Calu3 (cell line): ENCODE results near the gene DLX3. TPM values are rescaled to one million over a fixed set of nuclear protein-coding genes. Genes with fewer than 3 reads are reported as not detected.

Experiments used
- BruUV-seq: library from RNA; stranded (reverse); fragments of 400-500 nt; replicated peaks from 2 replicates; lab custom pipeline; 2021; lab: Mats Ljungman, UMichigan
- CTCF ChIA-PET: fragments of 300-600 bp; sonication (Branson Sonifier 250); formaldehyde crosslinking; loops from one replicate; lab custom pipeline; 2022; ENCODE audit warnings: antibody characterized with exemption; lab: Charles Lee
- DNase-seq: peaks from one replicate; pipeline ENCODE4 v3.0.0; 2022
- H3K27ac Mint-ChIP-seq: one replicate; pipeline ENCODE4 v1.8.0; 2022; ENCODE audit warnings: mixed read lengths; ENCODE audit not compliant: unreplicated experiment
- H3K27me3 Mint-ChIP-seq: one replicate; pipeline ENCODE4 v1.8.0; 2022; ENCODE audit warnings: mixed read lengths; ENCODE audit not compliant: unreplicated experiment
- H3K36me3 Mint-ChIP-seq: one replicate; pipeline ENCODE4 v1.8.0; 2022; ENCODE audit warnings: mild to moderate bottlenecking, moderate library complexity, mixed read lengths; ENCODE audit not compliant: insufficient read depth, unreplicated experiment
- H3K4me1 Mint-ChIP-seq: one replicate; pipeline ENCODE4 v1.8.0; 2022; ENCODE audit warnings: mild to moderate bottlenecking, low read depth, mixed read lengths; ENCODE audit not compliant: unreplicated experiment
- H3K4me3 Mint-ChIP-seq: one replicate; pipeline ENCODE4 v1.8.0; 2022; ENCODE audit warnings: mild to moderate bottlenecking, low read depth, moderate library complexity, mixed read lengths; ENCODE audit not compliant: unreplicated experiment
- H3K9me3 Mint-ChIP-seq: one replicate; pipeline ENCODE4 v1.8.0; 2022; ENCODE audit warnings: low read depth, mixed read lengths; ENCODE audit not compliant: unreplicated experiment
- intact Hi-C: fragments of 100-400 bp; cut with micrococcal nuclease; formaldehyde crosslinking; loops from one replicate; pipeline ENCODE4 v1.10.0; 2022; ENCODE audit not compliant: unreplicated experiment
- total RNA-seq: library from RNA; stranded (reverse); gene quantifications from 2 replicates; pipeline ENCODE4 v1.2.3, GENCODE V29; 2022
- TF ChIP-seq, protein P1 (sequence below): fragments of 200-600 bp; IDR thresholded peaks from one replicate; pipeline ENCODE4 v1.8.0; 2022; ENCODE audit warnings: antibody characterized with exemption; ENCODE audit not compliant: unreplicated experiment

DLX3 gene
- total RNA-seq, 1 experiment from 2014 or later, result not detected

DNA sequence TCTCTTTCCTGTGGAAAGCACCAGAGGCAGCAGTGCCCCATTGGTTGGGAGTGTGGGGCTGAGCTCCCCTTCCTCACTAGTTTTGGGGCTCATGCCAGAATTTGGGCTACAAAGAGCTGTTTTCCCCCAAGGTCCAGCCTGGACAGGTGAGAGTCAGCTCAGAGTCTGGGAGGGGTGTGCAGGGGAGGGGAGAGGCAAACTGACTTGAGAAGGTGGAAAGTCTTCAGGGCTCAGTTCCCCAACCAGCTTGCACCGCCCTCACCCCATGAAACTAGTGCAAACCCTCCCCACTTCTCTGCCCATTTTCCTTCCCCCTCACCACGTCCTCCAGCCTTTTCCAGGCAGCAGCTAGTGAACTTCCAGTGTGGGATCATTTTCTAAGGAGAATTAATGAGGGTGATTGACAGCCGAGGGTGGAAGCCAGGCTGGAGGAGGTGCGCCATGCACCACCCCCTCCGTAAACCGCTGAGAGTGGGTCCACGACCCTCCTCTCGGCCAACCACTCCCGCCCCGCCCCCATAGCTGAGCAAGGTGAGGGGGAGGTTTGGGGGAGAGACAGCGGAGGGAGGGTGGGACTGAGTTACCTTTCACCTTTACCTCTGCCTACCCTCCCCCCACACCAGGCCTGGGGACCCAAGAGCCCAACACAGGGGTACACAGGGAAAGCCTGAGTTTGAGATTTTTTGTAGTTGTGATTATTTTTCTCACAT is 32.3 kb downstream of the DLX3 start:
- BruUV-seq, result no TSS peak
- Mint-ChIP-seq H3K9me3 (no peaks in the 10 kb centered on the region), H3K27me3 (peaks cover 75% of the 10 kb centered on the region), H3K27ac (no peak overlapping the region), H3K4me1 (peaks cover 11% of the 10 kb centered on the region), H3K4me3 (no peak overlapping the region), H3K36me3 (no peaks in the 10 kb centered on the region)
- CTCF ChIA-PET, result interaction anchor here (0.6 to 2.9 kb wide), 3 partner anchors 10 to 749 kb away, joined by 3 to 11 read pairs (median 4); no protein-coding TSS in a partner anchor
- intact Hi-C loops, result no loop called here
- no peak for DNase-seq
- TF ChIP-seq, protein P1, sequence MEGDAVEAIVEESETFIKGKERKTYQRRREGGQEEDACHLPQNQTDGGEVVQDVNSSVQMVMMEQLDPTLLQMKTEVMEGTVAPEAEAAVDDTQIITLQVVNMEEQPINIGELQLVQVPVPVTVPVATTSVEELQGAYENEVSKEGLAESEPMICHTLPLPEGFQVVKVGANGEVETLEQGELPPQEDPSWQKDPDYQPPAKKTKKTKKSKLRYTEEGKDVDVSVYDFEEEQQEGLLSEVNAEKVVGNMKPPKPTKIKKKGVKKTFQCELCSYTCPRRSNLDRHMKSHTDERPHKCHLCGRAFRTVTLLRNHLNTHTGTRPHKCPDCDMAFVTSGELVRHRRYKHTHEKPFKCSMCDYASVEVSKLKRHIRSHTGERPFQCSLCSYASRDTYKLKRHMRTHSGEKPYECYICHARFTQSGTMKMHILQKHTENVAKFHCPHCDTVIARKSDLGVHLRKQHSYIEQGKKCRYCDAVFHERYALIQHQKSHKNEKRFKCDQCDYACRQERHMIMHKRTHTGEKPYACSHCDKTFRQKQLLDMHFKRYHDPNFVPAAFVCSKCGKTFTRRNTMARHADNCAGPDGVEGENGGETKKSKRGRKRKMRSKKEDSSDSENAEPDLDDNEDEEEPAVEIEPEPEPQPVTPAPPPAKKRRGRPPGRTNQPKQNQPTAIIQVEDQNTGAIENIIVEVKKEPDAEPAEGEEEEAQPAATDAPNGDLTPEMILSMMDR, result no peak

DNA sequence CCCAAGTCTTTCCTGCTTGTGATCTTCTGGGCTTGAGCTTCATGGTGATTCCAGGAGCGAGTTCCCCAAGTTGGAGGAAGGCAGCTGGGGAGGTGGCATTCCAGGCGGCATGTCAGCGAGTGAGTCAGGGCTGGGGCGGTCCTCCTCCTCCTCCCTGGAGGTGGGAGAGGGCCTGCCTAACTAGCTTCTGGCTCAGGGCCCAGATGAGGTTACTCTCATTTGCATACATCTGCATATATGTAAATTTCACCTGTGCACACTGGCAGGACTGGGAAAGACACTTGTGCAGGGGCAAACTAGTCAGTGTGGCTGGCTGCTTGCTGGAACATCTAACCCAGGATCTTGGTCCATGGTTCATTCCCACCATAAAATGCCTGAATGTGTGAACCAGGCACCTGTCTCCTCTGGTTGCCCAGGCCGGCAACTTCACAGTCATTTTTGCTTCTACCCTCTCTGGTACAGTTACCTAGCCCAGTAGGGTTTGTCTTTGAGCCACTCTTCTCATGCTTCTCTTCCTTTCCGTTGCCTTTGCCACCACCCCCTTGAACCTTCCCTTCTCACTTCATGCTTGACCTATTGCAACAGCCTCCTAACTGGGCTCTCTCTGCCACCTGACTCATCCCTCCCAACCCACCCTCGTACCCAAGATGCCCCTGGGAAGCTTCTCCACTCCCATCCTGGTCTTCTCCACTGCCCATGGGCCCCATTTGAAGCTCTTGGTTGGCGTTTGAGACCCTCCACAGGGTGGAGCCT is 35.7 kb downstream of the DLX3 start:
- intact Hi-C loops, result no loop called here
- Mint-ChIP-seq H3K9me3 (no peaks in the 10 kb centered on the region), H3K27me3 (peaks cover 64% of the 10 kb centered on the region), H3K4me1 (peaks cover 11% of the 10 kb centered on the region), H3K27ac (no peak overlapping the region), H3K36me3 (no peaks in the 10 kb centered on the region), H3K4me3 (no peak overlapping the region)
- TF ChIP-seq, protein P1, result no peak
- DNase-seq, result peak; percentile 71
- CTCF ChIA-PET, result interaction anchor here (0.7 to 0.9 kb wide), 2 partner anchors 79 to 84 kb away, joined by 3 to 4 read pairs; no protein-coding TSS in a partner anchor
- BruUV-seq, result no TSS peak

DNA sequence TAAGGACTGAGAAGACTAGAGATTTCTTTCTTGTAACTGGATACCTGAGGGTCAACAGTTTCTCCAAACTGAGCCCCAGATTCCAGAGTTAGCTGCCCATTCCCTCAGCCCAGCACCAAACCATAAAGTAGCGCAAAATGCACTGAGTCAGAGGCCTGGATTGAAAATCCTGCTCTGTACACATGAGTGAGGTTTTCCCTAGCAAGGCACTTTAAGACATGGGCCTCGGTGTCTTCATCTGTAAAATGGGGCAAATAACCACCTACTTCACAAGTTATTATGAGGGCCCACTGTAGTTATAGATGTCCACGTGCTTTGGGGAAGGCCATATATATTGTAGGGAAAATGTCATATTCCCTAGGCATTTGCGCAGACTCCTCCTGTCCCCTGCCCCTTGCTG is 36.3 kb downstream of the DLX3 start:
- DNase-seq, result no peak
- TF ChIP-seq, protein P1, result no peak
- BruUV-seq, result no TSS peak
- H3K4me3 Mint-ChIP-seq, result no peak overlapping the region
- no peaks in the 10 kb centered on the region for H3K36me3 Mint-ChIP-seq
- peaks cover 64% of the 10 kb centered on the region for H3K27me3 Mint-ChIP-seq
- no peak overlapping the region for H3K27ac Mint-ChIP-seq
- intact Hi-C loops, result no loop called here
- CTCF ChIA-PET, result interaction anchor here (0.6 to 0.9 kb wide), 2 partner anchors 78 to 136 kb away, joined by 4 to 5 read pairs; no protein-coding TSS in a partner anchor
- H3K9me3 Mint-ChIP-seq, result no peaks in the 10 kb centered on the region
- peaks cover 11% of the 10 kb centered on the region for H3K4me1 Mint-ChIP-seq

DNA sequence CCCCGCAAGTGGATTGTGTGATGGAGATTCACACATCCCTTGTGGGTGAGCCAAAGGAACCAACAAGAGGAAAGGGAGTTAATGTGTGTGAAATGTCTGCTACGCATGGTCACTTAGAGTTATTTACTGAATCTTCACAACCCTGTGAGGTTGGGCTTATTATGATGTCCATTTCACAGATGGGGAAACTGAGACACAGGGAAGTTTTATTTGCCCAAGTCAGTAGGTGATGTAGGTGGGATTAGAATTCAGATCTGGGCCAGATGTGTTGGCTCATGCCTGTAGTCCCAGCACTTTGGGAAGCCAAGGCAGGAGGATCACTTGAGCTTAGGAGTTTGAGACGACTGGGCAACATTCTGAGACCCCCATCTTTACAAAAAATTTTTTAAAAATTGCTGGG is 37.7 kb downstream of the DLX3 start:
- no peaks in the 10 kb centered on the region for H3K9me3 Mint-ChIP-seq
- intact Hi-C loops, result no loop called here
- no peak for DNase-seq

More for the DNA sequence above, 37.7 kb downstream of the DLX3 start:
- no TSS peak for BruUV-seq
- H3K27ac Mint-ChIP-seq, result no peak overlapping the region
- H3K4me3 Mint-ChIP-seq, result no peak overlapping the region
- peaks cover 64% of the 10 kb centered on the region for H3K27me3 Mint-ChIP-seq
- peaks cover 11% of the 10 kb centered on the region for H3K4me1 Mint-ChIP-seq
- CTCF ChIA-PET, result interaction anchor here (0.6 to 1.1 kb wide), 2 partner anchors 24 to 48 kb away, joined by 3 to 4 read pairs; no protein-coding TSS in a partner anchor
- no peaks in the 10 kb centered on the region for H3K36me3 Mint-ChIP-seq
- TF ChIP-seq, protein P1, result no peak
